IPS-15b (cell line): ENCODE measurements around the gene ZNF200.
"Not testable (repeated sequence)": the region's sequence is repeated elsewhere in the genome, so short reads cannot be mapped to it uniquely, and the experiment has no call there.

Experiments
- H3K27me3 ChIP-seq: one replicate; pipeline ENCODE4 v1.6.1; 2013; ENCODE audit warnings: low read length; ENCODE audit not compliant: control insufficient read depth, insufficient read depth
- H3K36me3 ChIP-seq: one replicate; pipeline ENCODE4 v1.6.1; 2013; ENCODE audit warnings: low read length; ENCODE audit not compliant: control insufficient read depth, insufficient read depth
- H3K4me1 ChIP-seq: one replicate; pipeline ENCODE4 v1.6.1; 2013; ENCODE audit warnings: mild to moderate bottlenecking, low read length; ENCODE audit not compliant: control insufficient read depth, insufficient read depth
- H3K4me3 ChIP-seq: one replicate; pipeline ENCODE4 v1.5.1; 2013; ENCODE audit warnings: low read depth, low read length
- H3K9ac ChIP-seq: one replicate; pipeline ENCODE4 v1.6.1; 2013; ENCODE audit warnings: low read depth, mild to moderate bottlenecking, low read length
- H3K9me3 ChIP-seq: one replicate; pipeline ENCODE4 v1.6.1; 2013; ENCODE audit warnings: mild to moderate bottlenecking, low read length; ENCODE audit not compliant: control insufficient read depth, insufficient read depth

Gene ZNF200

GRCh38 chr16:3234857-3235561 is at the start of gene ZNF200:
ZNF200 (minus strand) TSS chr16:3235158; CDS start chr16:3233755, 1,403 bp downstream.
- peaks cover 2% of the 10 kb centered on the region for H3K4me1 ChIP-seq
- peak within 1 kb of the TSS; percentile 87 for H3K9ac ChIP-seq
- H3K4me3 ChIP-seq: peak within 1 kb of the TSS; percentile 96
- H3K9me3 ChIP-seq: no peaks in the 10 kb centered on the region
- peaks cover 16% of the 10 kb centered on the region for H3K36me3 ChIP-seq
- H3K27me3 ChIP-seq: no peaks in the 10 kb centered on the region

GRCh38 chr16:3283543-3284447 is 48.8 kb upstream of the ZNF200 start:
- H3K4me1 ChIP-seq: peaks cover 3% of the 10 kb centered on the region
- H3K27me3 ChIP-seq: no peaks in the 10 kb centered on the region
- H3K36me3 ChIP-seq: peaks cover 25% of the 10 kb centered on the region
- peak overlapping the region; percentile 86 for H3K4me3 ChIP-seq
- H3K9ac ChIP-seq: peak overlapping the region; percentile 95
- H3K9me3 ChIP-seq: peaks cover 13% of the 10 kb centered on the region

- H3K4me3 ChIP-seq: peak within 1 kb of the TSS; percentile 86
- no peaks in the 10 kb centered on the region for H3K27me3 ChIP-seq
- H3K4me1 ChIP-seq: peaks cover 3% of the 10 kb centered on the region
- H3K9me3 ChIP-seq: peaks cover 6% of the 10 kb centered on the region
- H3K9ac ChIP-seq: peak within 1 kb of the TSS; percentile 95
- peaks cover 18% of the 10 kb centered on the region for H3K36me3 ChIP-seq
These were observed 48.0 kb upstream of the ZNF200 start, which contains the start of gene ZNF263 for GRCh38 chr16:3282730-3283542. ZNF263 (plus strand) TSS chr16:3283491; CDS start chr16:3283819, 328 bp downstream.

- Histone ChIP-seq H3K4me3 (peak overlapping the region; percentile 86), H3K9ac (peak overlapping the region; percentile 94), H3K4me1 (peaks cover 3% of the 10 kb centered on the region), H3K27me3 (no peaks in the 10 kb centered on the region), H3K9me3 (peaks cover 6% of the 10 kb centered on the region), H3K36me3 (peaks cover 15% of the 10 kb centered on the region)
These were observed 47.3 kb upstream of the ZNF200 start for GRCh38 chr16:3282103-3282729.

GRCh38 chr16:3281222-3281820 is 46.4 kb upstream of the ZNF200 start:
- Histone ChIP-seq H3K4me1 (peaks cover 3% of the 10 kb centered on the region), H3K36me3 (peaks cover 9% of the 10 kb centered on the region), H3K4me3 (no peak overlapping the region), H3K27me3 (peaks cover 3% of the 10 kb centered on the region), H3K9me3 (peaks cover 2% of the 10 kb centered on the region), H3K9ac (no peak overlapping the region)

GRCh38 chr16:3276679-3277078 is 41.7 kb upstream of the ZNF200 start:
- H3K4me1 ChIP-seq: peaks cover 2% of the 10 kb centered on the region
- peaks cover 3% of the 10 kb centered on the region for H3K27me3 ChIP-seq
- no peak overlapping the region for H3K9ac ChIP-seq
- H3K36me3 ChIP-seq: no peaks in the 10 kb centered on the region
- H3K4me3 ChIP-seq: no peak overlapping the region
- H3K9me3 ChIP-seq: no peaks in the 10 kb centered on the region

- H3K4me1 ChIP-seq: peaks cover 2% of the 10 kb centered on the region
- H3K27me3 ChIP-seq: peaks cover 3% of the 10 kb centered on the region
- H3K9ac ChIP-seq: no peak overlapping the region
- no peaks in the 10 kb centered on the region for H3K36me3 ChIP-seq
- H3K4me3 ChIP-seq: no peak overlapping the region
- no peaks in the 10 kb centered on the region for H3K9me3 ChIP-seq
These were observed 40.0 kb upstream of the ZNF200 start for GRCh38 chr16:3274947-3275346.

- Histone ChIP-seq H3K27me3 (peaks cover 3% of the 10 kb centered on the region), H3K9me3 (no peaks in the 10 kb centered on the region), H3K36me3 (no peaks in the 10 kb centered on the region), H3K4me1 (peaks cover 2% of the 10 kb centered on the region), H3K4me3 (no peak overlapping the region), H3K9ac (no peak overlapping the region)
These were observed 39.5 kb upstream of the ZNF200 start for GRCh38 chr16:3274490-3274889.

GRCh38 chr16:3271281-3271680 is 36.3 kb upstream of the ZNF200 start:
- not testable (repeated sequence) for H3K9ac ChIP-seq, H3K9me3 ChIP-seq, H3K36me3 ChIP-seq, H3K4me3 ChIP-seq, H3K4me1 ChIP-seq, H3K27me3 ChIP-seq

GRCh38 chr16:3270718-3271117 is 35.8 kb upstream of the ZNF200 start:
- not testable (repeated sequence) for H3K4me3 ChIP-seq, H3K9me3 ChIP-seq, H3K9ac ChIP-seq, H3K27me3 ChIP-seq, H3K36me3 ChIP-seq, H3K4me1 ChIP-seq

GRCh38 chr16:3268294-3268693 is 33.3 kb upstream of the ZNF200 start:
- H3K9ac ChIP-seq: no peak overlapping the region
- no peaks in the 10 kb centered on the region for H3K36me3 ChIP-seq
- no peaks in the 10 kb centered on the region for H3K9me3 ChIP-seq
- no peaks in the 10 kb centered on the region for H3K4me1 ChIP-seq
- no peaks in the 10 kb centered on the region for H3K27me3 ChIP-seq
- no peak overlapping the region for H3K4me3 ChIP-seq
